Measurements from ENCODE around the gene ZNF841.
"Not testable (repeated sequence)": the region's sequence is repeated elsewhere in the genome, so short reads cannot be mapped to it uniquely, and the experiment has no call there.

The ZNF841 gene

DNA sequence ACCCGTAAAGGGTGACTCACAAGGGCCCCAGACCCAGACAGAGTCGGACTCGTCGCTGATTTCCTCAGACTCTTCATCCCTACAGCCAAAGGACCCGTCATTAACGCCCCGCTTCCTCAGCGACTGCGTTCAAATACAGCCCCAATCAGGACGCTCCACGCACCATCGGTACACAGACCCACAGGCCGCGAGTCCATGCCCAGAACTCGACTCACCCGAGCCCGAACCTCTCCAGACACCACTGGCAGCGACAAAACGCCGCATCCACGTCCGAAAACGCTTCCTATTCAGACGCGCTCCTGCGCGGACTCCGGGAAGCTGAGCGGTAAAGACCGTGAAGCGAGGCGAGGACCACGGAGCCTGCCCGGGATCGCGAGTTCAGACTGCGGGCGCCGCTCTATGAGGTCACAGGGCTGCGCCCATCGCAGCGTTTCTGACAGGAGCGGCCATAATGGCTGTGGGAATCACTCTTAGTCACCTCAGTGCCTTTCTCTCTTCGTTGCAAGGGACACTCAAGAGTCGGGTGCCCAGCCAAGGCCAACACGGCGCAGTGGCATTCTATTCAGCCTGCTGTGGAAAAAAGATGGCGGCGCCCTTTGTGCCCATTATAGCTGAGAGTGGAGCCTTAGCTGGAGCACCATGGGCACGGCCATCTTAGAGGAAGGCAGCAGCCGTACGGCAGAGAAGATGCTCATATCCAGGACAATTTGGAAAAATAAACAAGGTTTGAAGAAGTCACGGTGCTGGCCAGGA is 67.4 kb downstream of the ZNF841 start, which contains the start of gene ZNF614:
TSS of gene ZNF614 (minus strand) at position 353 of the 753 bp plus-strand sequence. CDS start 2,634 bp downstream, outside the sequence.
- peak within 1 kb of the TSS; percentile 91 to 94 for H3K9ac ChIP-seq (ENCODE audit: low read depth in 1 of 2, low read length in 2 of 2)
- H3K4me3 ChIP-seq (ENCODE audit: low read length in 2 of 2) = peak within 1 kb of the TSS; percentile 93 to 97
- peak within 1 kb of the TSS; percentile 77 to 92 for H3K27ac ChIP-seq (ENCODE audit: low read depth in 2 of 2, low read length in 2 of 2)
- H3K27me3 ChIP-seq (ENCODE audit: control insufficient read depth in 2 of 2, insufficient read depth in 2 of 2, low read length in 2 of 2) = no peaks in the 10 kb centered on the region
- H3K36me3 ChIP-seq (ENCODE audit: control insufficient read depth in 2 of 2, insufficient read depth in 2 of 2, low read length in 2 of 2) = peaks cover 24 to 25% of the 10 kb centered on the region in 2 donors
- H3K4me1 ChIP-seq (ENCODE audit: control insufficient read depth in 2 of 2, insufficient read depth in 2 of 2, low read length in 2 of 2) = no peaks in the 10 kb centered on the region
- H3K9me3 ChIP-seq (ENCODE audit: control insufficient read depth in 2 of 2, low read length in 2 of 2) = peaks cover 23 to 26% of the 10 kb centered on the region in 2 donors

DNA sequence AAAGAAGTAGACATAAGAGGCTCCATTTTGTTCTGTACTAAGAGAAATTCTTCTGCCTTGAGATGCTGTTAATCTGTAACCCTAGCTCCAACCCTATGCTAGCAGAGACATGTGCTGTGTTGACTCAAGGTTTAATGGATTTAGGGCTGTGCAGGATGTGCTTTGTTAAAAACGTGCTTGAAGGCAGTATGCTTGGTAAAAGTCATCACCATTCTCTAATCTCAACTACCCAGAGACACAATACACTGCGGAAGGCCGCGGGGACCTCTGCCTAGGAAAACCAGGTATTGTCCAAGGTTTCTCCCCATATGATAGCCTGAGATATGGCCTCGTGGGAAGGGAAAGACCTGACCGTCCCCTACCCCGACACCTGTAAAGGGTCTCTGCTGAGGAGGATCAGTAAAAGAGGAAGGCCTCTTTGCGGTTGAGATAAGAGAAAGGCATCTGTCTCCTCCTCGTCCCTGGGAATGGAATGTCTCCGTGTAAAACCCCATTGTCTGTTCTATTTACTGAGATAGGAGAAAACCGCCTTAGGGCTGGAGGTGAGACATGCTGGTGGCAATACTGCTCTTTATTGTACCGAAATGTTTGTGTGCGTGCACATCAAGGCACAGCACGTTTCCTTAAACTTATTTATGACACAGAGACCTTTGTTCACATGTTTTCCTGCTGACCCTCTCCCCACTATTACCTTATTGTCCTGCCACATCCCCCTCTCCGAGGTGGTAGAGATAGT is 69.1 kb downstream of the ZNF841 start:
- not testable (repeated sequence) for H3K4me3 ChIP-seq (ENCODE audit: low read length in 2 of 2); H3K4me1 ChIP-seq (ENCODE audit: control insufficient read depth in 2 of 2, insufficient read depth in 2 of 2, low read length in 2 of 2); H3K27ac ChIP-seq (ENCODE audit: low read depth in 2 of 2, low read length in 2 of 2); H3K9ac ChIP-seq (ENCODE audit: low read depth in 1 of 2, low read length in 2 of 2); H3K27me3 ChIP-seq (ENCODE audit: control insufficient read depth in 2 of 2, insufficient read depth in 2 of 2, low read length in 2 of 2)
- H3K36me3 ChIP-seq (ENCODE audit: control insufficient read depth in 2 of 2, insufficient read depth in 2 of 2, low read length in 2 of 2) = peaks cover 30 to 34% of the 10 kb centered on the region in 2 donors
- peaks cover 21 to 24% of the 10 kb centered on the region in 2 donors for H3K9me3 ChIP-seq (ENCODE audit: control insufficient read depth in 2 of 2, low read length in 2 of 2)

DNA sequence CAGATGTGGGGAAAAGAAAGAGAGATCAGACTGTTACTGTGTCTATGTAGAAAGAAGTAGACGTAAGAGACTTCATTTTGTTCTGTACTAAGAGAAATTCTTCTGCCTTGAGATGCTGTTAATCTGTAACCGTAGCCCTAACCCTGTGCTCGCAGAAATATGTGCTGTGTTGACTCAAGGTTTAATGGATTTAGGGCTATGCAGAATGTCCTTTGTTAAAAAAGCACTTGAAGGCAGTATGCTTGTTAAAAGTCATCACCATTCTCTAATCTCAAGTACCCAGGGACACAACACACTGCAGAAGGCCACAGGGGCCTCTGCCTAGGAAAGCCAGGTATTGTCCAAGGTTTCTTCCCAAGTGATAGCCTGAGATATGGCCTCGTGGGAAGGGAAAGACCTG is 71.1 kb downstream of the ZNF841 start:
- peaks cover 34 to 38% of the 10 kb centered on the region in 2 donors for H3K9me3 ChIP-seq (ENCODE audit: control insufficient read depth in 2 of 2, low read length in 2 of 2)
- H3K27ac ChIP-seq (ENCODE audit: low read depth in 2 of 2, low read length in 2 of 2); H3K4me3 ChIP-seq (ENCODE audit: low read length in 2 of 2); H3K9ac ChIP-seq (ENCODE audit: low read depth in 1 of 2, low read length in 2 of 2); H3K4me1 ChIP-seq (ENCODE audit: control insufficient read depth in 2 of 2, insufficient read depth in 2 of 2, low read length in 2 of 2); H3K27me3 ChIP-seq (ENCODE audit: control insufficient read depth in 2 of 2, insufficient read depth in 2 of 2, low read length in 2 of 2): not testable (repeated sequence)
- H3K36me3 ChIP-seq (ENCODE audit: control insufficient read depth in 2 of 2, insufficient read depth in 2 of 2, low read length in 2 of 2) = peaks cover 46 to 53% of the 10 kb centered on the region in 2 donors

DNA sequence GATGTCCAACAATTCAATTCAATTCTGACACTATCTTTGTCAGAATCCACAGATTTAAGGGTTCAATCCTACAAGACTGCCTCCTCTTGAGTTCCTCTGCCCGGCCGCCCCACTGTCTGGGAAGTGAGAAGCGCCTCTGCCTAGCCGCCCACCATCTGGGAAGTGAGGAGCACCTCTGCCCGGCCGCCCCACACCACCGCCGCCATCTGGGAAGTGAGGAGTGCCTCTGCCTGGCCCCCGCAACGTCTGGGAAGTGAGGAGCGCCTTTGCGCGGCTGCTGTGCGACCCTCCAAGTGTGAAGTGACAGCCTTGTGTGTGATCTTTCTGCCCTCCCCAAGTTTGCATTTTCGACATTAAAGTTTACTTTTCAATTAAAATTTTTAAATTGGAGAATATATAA is 73.4 kb downstream of the ZNF841 start:
- Histone ChIP-seq H3K27me3 (ENCODE audit: control insufficient read depth in 2 of 2, insufficient read depth in 2 of 2, low read length in 2 of 2) (no peaks in the 10 kb centered on the region), H3K9me3 (ENCODE audit: control insufficient read depth in 2 of 2, low read length in 2 of 2) (peaks cover 51 to 55% of the 10 kb centered on the region in 2 donors), H3K4me3 (ENCODE audit: low read length in 2 of 2) (no peak overlapping the region), H3K27ac (ENCODE audit: low read depth in 2 of 2, low read length in 2 of 2) (no peak overlapping the region), H3K36me3 (ENCODE audit: control insufficient read depth in 2 of 2, insufficient read depth in 2 of 2, low read length in 2 of 2) (peaks cover 64 to 72% of the 10 kb centered on the region in 2 donors), H3K9ac (ENCODE audit: low read depth in 1 of 2, low read length in 2 of 2) (no peak overlapping the region), H3K4me1 (ENCODE audit: control insufficient read depth in 2 of 2, insufficient read depth in 2 of 2, low read length in 2 of 2) (no peaks in the 10 kb centered on the region)

DNA sequence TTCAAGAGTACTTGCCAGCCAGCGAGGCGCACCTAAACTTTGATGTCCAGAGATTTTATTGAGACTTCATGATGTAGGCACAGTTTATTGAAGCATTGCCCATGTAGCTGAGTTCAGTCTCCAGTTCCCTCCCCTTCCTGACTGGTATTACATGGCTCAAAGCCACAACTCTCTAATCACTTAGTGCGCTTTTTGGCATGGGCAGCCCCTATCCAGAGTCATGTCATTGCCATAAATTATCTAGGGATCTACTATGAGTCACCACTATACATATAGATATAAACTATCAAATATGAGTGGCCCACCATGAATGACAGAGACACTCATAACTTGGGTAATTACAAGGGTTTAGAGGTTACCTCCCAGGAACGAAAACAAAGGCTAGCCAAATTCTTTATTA is 75.1 kb downstream of the ZNF841 start:
- H3K36me3 ChIP-seq (ENCODE audit: control insufficient read depth in 2 of 2, insufficient read depth in 2 of 2, low read length in 2 of 2) = peaks cover 75 to 87% of the 10 kb centered on the region in 2 donors
- H3K4me1 ChIP-seq (ENCODE audit: control insufficient read depth in 2 of 2, insufficient read depth in 2 of 2, low read length in 2 of 2) = no peaks in the 10 kb centered on the region
- H3K27me3 ChIP-seq (ENCODE audit: control insufficient read depth in 2 of 2, insufficient read depth in 2 of 2, low read length in 2 of 2) = no peaks in the 10 kb centered on the region
- H3K9ac ChIP-seq (ENCODE audit: low read depth in 1 of 2, low read length in 2 of 2) = no peak overlapping the region
- H3K9me3 ChIP-seq (ENCODE audit: control insufficient read depth in 2 of 2, low read length in 2 of 2) = peaks cover 64 to 71% of the 10 kb centered on the region in 2 donors
- peak overlapping the region; percentile 10 to 14 for H3K4me3 ChIP-seq (ENCODE audit: low read length in 2 of 2)
- H3K27ac ChIP-seq (ENCODE audit: low read depth in 2 of 2, low read length in 2 of 2) = no peak overlapping the region

Measured in mucosa of rectum (tissue), 2 donors.